GM18873 (cell line): ENCODE measurements around the gene MST1.
A peak's percentile ranks its signal among the peaks of the same experiment; 100 is the strongest.

Experiments used
- ATAC-seq: cut with Tn5 transposase; IDR thresholded peaks from one replicate; pipeline ENCODE4 v1.9.1; 2021; ENCODE audit warnings: mild to moderate bottlenecking, moderate library complexity, moderate number of reproducible peaks; ENCODE audit not compliant: unreplicated experiment, low FRiP score

The MST1 gene

DNA sequence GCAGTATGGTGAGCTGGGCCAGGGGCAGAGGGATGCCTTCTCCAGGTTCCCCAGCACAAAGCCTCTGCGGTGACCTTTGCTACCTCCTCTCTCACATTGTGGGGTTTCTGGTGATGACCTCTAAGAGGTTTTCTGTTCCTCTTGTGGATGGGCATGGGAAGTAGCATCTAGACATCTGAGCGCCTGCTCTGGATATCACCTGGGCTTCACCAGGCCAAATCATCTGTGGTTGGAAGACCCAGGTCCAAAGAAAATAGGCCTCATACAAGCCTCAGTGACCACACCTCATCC lies 8.1 kb downstream of the MST1 start:
- ATAC-seq, result no peak

DNA sequence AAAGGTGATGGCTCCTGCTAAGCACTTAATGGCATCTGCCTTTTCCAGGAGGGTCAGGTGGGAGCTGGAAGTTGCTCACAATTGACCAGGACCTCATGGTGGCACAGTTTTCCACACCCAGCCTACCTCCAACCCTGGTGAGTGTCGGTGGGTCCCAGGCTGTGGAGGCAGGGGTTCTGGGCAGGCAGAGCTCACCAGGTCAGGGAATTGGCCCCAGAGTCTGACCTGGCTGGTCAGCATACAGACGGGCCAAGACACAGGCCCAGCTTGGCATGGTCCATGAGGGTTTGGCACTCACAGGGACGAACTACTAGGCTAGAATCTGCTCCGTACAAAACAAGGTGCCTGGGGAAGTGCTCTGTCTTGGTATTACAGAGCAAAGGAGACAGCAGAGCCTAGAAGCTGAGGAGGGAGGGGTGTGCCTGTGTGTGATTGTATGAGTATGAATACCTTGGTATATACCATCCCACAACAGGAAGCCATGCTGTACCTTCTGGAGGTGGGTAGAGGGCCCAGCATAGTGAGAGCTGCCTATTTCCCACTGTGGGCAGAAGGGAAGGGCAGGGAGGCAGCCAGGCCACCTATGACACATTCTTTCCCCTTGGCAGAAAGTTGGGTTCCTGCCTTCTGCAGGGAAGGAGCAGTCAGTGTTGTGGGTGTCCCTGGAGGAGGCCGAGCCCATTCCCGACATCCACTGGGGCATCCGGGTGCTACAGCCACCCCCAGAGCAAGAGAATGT lies 8.6 kb downstream of the MST1 start:
- no peak for ATAC-seq

DNA sequence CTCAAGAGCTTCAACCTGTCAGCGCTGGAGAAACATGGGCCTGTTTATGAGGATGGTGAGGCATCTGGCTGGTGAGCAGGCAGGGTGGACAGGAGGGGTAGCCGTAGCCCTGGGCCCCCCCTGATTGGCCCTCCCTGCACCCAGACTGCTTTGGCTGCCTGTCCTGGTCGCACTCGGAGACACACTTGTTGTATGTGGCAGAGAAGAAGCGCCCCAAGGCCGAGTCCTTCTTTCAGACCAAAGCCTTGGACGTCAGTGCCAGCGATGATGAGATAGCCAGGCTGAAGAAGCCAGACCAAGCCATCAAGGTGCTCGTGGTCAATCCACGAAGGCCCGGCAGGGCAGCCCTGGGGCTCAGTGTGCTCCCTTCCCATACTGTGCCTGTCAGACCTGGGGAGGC lies 13.4 kb downstream of the MST1 start:
- no peak for ATAC-seq

DNA sequence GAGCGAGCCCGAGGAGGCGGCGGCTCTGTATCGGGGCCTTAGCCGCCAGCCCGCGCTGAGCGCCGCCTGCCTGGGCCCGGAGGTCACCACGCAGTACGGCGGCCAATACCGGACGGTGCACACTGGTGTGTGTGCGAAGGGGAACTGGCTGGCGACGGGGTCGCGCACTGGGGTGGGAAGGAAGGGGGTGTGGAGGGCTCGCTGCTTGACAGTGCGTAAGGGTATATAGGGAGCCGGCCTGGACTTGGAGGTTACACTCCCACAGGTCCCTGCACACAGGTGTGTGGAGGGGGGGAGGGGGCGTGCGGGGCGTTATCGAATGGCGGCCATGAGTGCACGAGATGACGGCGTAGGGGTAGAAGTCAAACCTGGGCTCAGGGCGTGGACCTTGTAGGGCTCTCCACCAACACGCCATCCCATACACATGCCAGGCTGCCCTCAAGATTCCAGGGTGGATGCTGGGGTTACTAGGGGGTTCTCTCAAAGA lies 14.7 kb downstream of the MST1 start:
- ATAC-seq, result no peak

DNA sequence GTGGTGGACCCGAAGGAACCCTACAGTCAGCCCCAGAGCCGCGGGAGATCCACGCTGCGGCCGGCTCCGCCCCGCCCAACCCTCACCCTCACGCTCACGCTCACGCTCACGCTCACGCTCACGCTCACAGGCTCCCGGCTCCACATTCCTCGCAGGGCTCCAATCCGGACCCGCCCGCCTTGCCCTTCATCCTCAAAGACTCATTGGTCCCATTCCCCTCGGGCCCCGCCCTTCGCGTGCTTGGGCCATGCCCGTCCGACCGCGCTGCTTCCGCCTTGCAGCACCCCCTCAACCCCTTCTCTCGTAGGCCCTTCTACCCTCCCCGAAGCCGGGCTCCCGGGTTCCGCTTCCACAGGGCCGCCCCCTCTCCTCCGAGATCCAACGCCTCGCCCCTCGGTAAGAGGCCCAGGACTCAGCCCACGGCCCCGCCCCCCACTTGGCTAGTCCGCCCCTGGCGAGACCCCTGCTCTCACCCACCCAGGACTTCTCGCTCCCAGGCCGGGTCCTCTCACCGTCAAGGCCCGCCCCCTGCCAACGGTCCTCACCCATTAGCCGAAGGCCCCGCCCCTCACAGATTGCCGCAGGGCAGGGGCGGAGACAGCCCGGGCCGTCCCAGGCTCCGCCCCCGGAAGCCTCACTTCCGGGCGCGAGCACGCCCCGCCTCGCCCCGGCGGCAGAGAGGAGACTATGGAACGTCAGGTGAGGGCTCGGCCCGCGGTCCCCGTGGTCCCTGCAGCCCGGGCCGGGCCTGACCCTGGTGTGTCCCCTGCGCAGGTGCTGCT lies 15.4 kb downstream of the MST1 start, which contains the start of gene APEH:
Gene APEH (plus strand): TSS at position 637 of the 782 bp plus-strand sequence. CDS start 51 bp downstream, at position 688.
- ATAC-seq, result peak; percentile 66

DNA sequence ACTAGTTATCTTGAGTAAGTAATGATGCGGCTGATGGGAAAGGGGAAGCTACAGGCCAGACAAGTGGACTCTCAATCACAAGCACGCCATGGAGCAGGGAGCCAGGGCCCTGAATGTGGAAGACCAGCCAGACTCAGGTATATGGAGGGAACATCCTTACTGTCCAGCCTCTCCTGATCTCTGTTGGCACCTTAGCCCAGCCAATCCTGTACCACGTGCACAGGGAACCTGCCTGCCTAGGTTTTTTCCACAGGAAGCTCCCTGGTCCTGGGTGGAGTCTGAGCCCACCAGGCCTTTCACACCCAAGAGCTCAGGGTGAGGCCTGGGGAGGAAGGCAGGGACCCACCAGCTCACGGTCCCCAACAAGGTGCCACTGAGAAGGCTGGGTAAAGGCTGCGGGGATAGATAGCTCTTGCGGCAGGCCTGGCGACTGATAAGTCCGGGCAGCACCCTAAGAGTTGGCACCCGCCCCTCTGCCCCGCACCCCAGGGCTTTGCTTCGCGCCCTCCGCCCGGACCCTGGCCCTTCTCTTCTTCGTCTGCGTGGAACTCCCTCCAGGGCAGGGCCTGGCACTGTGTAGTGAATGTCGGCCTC lies 16.1 kb downstream of the MST1 start:
- no peak for ATAC-seq

DNA sequence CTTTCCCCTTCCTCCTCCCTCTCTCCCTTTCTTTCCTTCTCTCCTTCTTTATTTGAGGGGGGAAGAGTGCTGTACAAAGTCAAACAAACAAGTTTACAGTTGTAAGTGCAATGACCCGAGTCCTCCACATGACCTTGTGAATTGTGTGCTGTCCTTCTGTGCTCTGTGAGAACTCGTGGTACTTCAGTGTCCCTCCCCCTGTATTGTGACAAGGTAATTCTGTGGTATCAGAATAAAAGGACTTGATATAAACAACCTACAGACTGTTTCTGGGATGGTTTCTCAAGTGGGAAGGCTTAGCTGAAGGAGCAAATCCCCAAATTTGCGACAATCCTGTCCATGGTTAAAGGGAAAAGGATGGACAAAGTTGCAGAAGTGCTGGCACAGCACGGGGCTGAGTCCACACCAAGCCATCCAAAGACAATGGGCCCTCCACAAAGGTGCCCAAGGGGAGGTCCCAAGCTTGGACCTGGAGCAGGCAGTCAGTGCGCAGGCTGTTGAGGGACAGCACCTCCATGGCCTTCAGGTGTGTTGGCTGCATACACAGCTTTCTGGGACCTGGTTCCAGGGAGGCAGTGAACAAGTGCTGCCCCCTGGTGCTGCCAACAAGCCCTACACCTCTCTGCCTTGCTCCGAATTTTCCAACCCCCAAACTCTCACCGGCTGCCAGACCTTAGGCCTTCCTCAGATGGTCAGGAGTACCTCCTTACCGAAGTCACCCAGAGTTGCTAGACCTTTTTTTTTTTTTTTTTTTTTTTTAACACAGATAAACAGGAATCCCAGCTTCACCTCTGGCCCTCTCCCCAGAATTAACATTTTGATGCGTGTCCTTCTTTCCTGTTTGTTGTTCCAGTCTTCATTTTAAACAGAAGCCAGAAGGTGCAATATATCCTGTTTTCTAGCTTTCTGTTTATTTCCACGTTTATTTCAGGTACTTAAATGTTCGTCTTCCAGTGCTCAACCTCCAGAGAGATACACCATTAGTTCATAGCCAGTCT lies 17.7 kb downstream of the MST1 start:
- ATAC-seq, result no peak

DNA sequence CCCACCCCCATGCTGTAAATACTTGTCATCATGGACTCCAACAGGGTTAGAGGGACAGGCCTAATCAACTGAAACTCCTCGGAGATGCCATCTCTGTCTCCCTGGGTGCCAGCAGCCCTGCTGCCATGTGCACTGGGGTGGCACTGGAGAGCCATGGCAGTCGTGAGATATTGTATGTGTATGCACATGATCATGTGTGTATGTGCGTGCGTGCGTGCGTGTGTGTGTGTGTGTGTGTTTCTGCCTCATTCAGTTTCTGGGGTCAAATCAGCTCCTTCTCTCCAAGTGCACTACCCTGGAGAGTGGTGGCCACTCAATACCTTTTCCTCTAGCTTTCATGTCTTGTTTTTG lies 18.4 kb downstream of the MST1 start:
- ATAC-seq, result no peak

DNA sequence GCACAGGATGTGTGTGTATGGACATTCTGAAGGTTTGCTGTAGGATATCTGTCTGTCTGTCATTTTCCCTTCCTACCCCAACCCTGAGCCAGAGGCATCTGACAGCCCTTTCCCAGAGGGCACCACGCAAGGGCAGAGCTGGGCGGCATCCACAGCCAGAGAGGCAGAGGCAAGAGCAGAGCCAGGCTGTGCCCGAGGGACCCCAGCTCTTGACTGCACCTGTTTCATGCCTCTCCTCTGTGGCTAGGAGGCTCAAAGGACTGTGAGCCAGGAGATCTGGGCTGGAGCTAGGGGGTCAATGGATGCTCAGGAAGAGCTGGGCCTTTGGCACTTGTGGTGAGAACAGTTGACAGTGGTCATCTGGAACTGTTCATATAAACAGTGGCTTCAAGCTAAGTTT lies 19.9 kb downstream of the MST1 start:
- ATAC-seq, result no peak

DNA sequence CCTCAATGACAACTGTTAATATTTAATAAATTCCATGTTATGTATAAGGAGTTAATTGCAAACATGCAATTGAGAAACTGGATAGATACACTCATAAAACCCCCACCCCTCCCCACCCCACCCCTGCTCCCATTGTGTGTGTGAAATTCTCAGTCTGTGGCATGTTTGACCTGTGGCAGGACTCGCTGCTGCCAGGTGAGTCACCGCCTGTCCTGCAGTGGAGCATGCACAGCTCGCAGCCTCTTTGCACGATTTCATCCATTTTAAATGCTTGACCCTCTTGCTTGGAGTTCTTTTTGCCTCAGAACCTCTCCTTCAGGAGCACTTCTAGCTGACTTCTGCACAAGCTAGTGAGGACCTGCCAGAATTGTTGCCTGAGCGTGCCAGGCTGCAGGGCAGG lies 20.4 kb downstream of the MST1 start:
- no peak for ATAC-seq

DNA sequence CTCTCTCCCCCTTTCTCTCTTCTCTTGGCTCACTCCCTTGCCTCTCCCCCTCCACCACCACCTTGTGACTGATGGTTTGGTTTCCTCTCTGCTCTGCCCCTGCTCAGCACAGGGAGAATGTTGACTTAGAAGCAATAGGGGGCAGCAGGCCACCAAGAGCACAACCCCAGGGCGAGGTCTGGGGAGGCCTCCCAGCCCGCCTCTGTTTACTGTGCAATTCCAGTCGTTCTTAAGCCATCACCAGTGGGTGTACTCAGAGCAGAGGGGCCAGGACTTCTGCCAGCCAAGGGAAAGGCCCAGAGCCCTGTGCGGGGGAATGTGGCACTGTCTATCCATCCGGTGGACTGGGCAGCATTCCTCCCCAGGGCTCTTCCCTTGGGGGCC lies 20.9 kb downstream of the MST1 start:
- no peak for ATAC-seq

DNA sequence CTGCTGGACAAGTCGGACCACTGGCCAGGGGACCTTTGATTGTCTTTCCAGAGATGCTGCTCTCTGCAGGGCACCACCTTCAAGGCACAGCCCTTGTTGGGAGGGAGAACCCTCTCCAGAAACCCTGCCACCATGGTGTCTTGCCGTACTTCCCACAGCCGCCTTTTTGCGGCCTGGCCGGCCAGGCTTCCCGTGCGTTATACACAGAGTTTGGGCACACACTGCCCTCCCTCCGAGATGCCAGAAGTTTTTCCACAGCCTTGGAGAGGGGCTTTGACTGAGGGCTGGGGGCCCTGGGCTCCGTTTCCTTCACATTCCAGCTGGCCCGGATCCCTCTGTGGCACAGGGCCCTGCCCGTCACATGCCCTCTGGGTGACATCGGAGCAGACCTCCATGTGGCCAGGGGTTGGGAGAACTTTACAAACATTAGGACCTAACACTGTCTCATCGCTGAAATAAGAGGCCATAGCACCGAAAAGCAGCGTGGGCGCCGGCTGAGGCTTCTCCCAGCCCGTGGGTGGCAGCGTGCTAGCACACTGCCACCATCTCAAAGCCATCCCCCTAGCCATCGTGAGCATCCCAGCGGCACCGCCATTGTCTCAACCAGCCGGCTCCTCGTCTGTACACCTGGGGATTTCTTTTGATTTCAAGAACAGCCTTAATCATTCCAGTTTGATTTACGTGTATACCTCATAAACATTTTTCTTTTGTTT lies 21.4 kb downstream of the MST1 start:
- ATAC-seq, result no peak

DNA sequence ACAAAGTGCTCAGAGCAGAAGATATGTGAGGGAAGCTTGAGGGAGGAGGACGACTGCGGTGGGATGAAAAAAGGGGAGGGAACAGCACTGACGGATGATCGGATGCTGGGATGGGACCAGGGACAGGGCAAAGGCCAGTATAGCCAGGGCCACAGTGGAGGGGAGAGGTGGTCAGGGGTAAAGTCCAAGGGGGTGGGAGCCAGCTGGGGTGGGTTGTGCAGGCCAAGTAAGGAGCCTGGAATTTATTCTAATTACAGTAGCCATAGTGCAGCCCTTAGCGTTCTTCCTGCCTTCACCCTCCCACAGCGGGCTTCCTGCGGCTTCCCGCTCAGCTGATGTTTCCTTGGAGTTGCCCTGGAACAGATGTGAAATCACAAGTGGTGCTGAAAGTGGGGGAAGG lies 22.7 kb downstream of the MST1 start:
- ATAC-seq, result no peak

DNA sequence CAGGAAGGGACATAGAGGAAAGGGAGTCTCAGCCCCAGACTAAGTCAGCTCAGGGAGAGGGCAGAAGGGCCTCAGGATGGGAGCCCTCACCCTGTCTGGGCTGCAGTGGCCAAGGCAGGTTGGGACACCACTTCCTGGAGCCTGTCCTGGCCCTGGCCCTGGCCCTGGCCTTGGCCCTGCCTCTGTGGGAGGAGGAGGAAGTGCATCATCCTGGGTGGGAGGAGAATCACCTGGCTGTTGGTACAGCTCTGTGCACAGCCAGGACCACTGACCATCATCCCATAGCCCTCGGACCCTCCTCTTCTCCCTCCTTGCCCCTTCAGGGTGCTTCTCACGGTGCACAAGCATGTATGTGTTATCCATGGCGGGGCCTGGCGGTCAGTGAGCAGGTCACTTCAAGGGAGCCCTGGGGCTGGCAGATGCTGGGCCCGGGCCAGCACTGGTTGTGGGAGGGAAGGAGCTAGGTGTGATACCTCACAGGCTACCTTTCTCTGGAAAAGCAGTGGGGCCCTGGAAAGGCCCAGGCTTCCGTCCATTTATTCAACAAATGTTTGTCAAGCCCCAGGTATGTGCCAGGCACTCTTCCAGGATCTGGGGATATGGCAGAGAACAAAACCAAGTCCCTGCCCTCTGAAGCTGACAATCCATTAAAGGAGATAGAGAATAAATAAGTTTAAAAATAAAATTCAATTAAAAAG lies 23.3 kb downstream of the MST1 start:
- ATAC-seq, result no peak

DNA sequence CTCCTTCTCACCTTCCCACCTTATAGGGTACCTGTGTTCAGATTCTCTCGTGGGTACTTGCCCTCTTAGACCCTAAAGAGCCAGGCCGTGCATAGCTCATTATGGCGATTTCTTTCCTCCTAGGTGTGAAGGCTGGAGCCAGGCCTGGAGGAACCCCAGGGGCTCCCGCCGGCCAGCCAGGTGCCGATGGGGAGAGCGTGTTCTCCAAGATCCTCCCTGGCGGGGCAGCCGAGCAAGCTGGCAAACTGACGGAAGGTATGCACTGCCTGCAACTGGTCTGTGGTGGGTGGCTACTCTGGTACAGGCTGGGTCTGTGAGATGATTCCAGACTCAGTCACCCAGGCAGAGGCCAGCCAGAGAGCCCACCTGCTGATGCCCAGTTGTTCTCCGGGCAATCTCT lies 25.0 kb downstream of the MST1 start:
- ATAC-seq, result no peak

DNA sequence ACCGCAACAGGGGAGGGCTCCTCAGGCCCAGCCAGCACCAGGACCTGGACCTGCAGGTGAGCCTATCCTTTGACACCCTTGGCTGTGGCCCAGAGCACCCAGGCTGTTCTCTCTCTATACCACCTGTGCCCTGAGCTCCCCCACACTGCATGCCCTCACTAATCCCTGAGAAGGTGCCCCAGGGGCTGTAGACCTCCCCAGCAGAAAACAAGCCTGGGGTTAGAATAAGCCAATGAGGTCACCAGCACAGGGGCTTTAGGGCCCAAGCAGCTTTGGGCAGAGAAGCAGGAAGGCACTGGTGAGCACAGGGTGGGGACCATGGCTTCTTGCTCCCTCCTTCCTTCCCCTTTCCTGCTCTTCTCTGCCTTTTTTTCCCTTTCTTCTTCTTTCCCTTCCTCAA lies 25.4 kb downstream of the MST1 start:
- ATAC-seq, result no peak

DNA sequence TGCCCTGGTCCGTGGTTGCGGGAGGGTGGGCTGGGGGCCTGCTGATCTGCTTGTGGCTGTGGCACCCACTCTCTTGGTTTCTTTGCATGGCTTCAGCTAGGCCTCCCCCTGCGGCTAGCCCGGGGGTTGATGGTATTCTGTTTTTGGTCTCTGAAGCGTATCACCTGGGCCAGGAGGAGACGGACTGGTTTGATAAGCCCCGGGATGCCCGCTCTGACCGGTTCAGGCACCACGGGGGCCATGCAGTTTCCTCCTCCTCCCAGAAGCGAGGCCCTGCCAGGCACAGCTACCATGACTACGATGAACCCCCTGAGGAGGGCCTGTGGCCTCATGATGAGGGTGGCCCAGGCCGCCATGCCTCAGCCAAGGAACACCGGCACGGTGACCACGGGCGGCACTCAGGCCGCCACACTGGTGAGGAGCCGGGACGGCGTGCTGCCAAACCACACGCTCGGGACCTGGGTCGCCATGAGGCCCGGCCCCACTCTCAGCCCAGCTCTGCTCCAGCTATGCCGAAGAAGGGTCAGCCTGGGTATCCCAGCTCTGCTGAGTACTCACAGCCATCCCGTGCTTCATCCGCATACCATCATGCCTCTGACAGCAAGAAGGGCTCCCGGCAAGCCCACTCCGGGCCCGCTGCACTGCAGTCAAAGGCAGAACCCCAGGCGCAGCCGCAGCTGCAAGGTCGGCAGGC lies 26.4 kb downstream of the MST1 start:
- ATAC-seq, result no peak

DNA sequence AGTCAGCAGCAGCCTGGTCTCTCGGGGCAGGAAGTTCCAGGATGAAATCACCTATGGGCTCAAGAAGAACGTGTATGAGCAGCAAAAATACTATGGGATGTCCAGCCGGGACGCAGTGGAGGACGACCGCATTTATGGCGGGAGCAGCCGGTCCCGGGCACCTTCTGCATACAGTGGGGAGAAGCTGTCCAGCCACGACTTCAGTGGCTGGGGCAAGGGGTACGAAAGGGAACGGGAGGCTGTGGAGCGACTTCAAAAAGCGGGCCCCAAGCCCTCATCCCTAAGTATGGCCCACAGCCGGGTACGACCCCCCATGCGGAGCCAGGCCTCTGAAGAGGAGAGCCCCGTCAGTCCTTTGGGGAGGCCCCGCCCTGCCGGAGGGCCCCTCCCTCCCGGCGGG lies 27.3 kb downstream of the MST1 start:
- no peak for ATAC-seq

DNA sequence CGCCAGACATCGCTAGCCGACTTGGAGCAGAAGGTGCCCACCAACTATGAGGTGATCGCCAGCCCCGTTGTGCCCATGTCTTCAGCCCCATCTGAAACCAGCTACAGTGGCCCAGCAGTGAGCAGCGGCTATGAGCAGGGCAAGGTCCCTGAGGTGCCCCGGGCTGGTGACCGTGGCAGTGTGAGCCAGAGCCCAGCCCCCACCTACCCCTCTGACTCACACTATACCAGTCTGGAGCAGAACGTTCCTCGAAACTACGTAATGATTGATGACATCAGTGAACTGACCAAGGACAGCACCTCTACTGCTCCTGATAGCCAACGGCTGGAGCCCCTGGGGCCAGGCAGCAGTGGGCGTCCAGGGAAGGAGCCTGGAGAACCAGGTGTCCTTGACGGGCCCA lies 28.0 kb downstream of the MST1 start:
- ATAC-seq, result no peak
